SK-N-SH (cell line): ENCODE results near the gene GRK1.

ENCODE experiments used
- EP300 ChIP-seq, 2 experiments: IDR thresholded peaks; 2 replicates each; pipeline versions ENCODE4 v1.4.0 to v1.6.1; 2012; ENCODE audit warnings: borderline replicate concordance in 1 of 2, low read depth in 1 of 2, low read length in 1 of 2
- POLR2AphosphoS5 ChIP-seq: IDR thresholded peaks from 2 replicates; pipeline ENCODE4 v1.6.1; 2012; ENCODE audit warnings: low read depth, low read length
- TAF1 ChIP-seq: IDR thresholded peaks from 2 replicates; pipeline ENCODE4 v1.6.1; 2012; ENCODE audit warnings: low read depth, mild to moderate bottlenecking, low read length, moderate library complexity, borderline replicate concordance
- TEAD4 ChIP-seq: IDR thresholded peaks from 2 replicates; pipeline ENCODE4 v1.4.0; 2012; ENCODE audit warnings: mild to moderate bottlenecking, borderline replicate concordance; ENCODE audit not compliant: insufficient read depth
- TF ChIP-seq, protein P1 (sequence below): fragments of 200-600 bp; sonication (generic); IDR thresholded peaks from 2 replicates; pipeline ENCODE4 v1.6.1; 2017; ENCODE audit warnings: antibody characterized with exemption, mild to moderate bottlenecking, moderate library complexity

DNA sequence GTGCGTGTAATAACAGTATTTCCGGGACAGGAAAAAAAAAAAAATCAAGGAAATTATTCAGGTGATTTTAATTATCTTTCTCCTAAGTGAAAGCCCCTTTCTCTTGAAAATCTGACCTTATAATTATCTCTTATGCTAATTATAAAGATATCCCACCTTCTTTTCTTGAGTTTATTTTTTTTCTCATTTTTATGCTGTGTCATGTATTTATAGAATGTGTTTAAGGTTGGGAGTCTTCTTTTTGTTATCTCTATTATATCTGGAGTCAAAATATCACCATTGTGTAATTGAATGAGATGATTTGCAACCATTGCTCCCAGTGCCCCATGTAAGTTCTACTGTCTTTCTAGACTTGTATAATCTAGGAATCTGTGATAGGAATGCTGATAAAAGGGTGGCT is 95.1 kb downstream of the GRK1 start:
- TF ChIP-seq, protein P1, sequence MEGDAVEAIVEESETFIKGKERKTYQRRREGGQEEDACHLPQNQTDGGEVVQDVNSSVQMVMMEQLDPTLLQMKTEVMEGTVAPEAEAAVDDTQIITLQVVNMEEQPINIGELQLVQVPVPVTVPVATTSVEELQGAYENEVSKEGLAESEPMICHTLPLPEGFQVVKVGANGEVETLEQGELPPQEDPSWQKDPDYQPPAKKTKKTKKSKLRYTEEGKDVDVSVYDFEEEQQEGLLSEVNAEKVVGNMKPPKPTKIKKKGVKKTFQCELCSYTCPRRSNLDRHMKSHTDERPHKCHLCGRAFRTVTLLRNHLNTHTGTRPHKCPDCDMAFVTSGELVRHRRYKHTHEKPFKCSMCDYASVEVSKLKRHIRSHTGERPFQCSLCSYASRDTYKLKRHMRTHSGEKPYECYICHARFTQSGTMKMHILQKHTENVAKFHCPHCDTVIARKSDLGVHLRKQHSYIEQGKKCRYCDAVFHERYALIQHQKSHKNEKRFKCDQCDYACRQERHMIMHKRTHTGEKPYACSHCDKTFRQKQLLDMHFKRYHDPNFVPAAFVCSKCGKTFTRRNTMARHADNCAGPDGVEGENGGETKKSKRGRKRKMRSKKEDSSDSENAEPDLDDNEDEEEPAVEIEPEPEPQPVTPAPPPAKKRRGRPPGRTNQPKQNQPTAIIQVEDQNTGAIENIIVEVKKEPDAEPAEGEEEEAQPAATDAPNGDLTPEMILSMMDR = no peak
- no peak for TF ChIP-seq TAF1
- no peak for TF ChIP-seq TEAD4
- TF ChIP-seq POLR2AphosphoS5 = no peak
- no peak for TF ChIP-seq EP300 (IDR thresholded peaks at IDR 0.05; ENCODE audit: borderline replicate concordance in 1 of 2, low read depth in 1 of 2, low read length in 1 of 2)
